ENCODE measurements around the gene LMBR1L.

DNA sequence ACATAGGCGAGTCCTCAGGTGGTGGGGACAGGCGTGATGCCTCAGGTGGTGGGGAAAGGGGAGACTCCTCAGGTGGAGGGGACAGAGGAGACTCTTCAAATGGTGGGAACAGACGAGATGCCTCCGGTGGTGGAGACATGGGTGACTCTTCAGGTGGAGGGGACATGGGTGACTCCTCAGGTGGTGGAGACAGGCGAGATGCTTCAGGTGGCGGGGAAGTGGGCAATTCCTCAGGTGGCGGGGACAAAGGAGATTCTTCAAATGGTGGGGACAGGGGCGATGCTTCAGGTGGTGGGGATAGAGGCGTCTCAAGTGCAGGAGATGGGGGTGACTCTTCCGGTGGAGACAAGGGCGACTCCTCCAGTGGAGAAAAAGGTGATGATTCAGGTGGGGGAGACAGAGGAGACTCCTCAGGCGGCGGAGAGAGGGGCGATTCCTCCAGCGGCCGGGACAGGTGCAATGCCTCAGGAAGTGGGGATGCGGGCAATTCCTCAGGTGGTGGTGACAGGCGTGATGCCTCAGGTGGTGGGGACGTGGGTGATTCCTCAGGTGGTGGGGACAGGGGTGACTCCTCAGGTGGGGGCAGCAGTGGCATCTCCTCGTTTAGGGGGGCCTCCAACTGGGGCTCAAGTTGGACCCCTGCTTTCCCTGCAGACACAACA lies 58.7 kb downstream of the LMBR1L start:
- TF ChIP-seq POLR2A (IDR thresholded peaks at IDR 0.05) = no peak
- no peak for TF ChIP-seq CTCF (IDR thresholded peaks at IDR 0.05 in 4 of 5, conservative IDR thresholded peaks at IDR 0.05 in 1 of 5)
